HG02840 (cell line): ENCODE results near the gene MAGI2.
"Not testable (repeated sequence)": the region's sequence is repeated elsewhere in the genome, so short reads cannot be mapped to it uniquely, and the experiment has no call there.

ENCODE experiments used
- ATAC-seq: cut with Tn5 transposase; IDR thresholded peaks from one replicate; pipeline ENCODE4 v1.9.1; 2021; ENCODE audit warnings: mild to moderate bottlenecking, moderate library complexity, moderate number of reproducible peaks; ENCODE audit not compliant: unreplicated experiment, low FRiP score

The MAGI2 gene

DNA sequence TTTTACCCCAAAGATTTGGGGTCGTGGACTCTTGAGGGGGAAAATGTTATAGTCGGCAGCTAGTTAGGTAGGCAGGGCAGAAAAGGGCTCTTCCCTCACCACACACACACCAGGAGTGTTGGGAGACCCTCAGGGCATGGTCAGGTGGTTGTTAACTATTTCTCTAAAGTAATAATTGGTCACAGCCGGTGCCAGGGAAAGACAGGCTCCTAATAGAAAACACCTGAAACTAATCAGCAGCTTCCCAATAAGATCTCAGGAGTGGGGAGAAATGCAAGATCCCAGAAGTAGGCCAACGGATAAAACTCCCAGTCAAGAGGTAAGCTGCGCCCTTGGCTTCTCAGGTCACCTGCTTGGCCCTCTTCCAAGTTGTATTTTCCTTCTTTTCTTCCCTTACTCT lies 1441.8 kb downstream of the MAGI2 start:
- ATAC-seq = no peak

DNA sequence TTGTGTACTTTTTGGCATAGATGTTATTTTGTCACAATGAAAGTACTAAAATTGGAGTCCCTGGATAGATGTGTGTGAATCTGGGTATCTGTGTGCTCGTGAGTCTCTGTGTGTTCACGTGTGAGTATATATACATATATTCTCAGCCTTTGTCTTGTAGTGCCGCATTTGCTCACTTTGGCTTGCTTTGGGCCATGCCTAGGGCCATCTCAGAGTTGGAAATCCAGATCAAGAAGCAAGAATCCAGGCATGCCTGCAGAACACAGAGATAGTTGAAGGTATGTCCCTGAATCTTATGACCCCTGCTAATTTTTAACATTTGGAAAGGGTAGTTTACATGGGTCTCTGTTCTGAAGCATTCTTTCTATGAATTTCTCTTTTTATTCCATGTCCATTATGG lies 1446.2 kb downstream of the MAGI2 start:
- ATAC-seq = no peak

DNA sequence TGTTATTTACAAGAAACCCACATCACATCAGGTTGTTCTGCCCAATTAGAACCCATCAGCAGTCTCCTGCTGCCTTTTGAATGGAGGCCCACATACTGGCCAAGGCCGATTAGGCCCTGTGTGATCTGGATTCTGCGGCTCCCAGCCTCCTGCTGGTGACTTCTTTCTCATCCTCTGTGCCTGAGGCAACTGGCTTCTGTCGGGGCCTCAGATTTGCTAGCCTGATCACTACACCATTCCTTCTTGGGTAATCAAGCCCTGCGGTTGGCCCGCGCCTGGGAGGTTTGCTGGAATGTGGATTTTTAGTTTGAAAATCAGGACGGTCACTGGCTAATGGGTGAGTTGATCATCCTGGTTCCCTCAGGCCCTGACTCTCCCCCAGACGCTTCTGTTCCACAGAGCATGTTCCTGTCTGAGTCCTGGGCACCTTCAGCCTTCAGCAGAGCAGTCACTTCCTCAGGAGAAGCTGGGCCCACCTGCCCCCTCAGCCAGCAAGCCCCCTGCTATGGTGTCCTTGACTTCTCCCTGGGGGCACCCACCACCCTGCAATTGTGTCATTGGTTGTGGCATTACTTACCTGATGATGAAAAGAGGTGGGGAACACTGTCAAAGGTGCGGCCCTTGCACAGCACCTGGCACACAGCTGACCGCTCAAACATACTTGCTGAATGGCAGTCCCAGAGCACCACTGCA lies 1447.3 kb downstream of the MAGI2 start:
- no peak for ATAC-seq

DNA sequence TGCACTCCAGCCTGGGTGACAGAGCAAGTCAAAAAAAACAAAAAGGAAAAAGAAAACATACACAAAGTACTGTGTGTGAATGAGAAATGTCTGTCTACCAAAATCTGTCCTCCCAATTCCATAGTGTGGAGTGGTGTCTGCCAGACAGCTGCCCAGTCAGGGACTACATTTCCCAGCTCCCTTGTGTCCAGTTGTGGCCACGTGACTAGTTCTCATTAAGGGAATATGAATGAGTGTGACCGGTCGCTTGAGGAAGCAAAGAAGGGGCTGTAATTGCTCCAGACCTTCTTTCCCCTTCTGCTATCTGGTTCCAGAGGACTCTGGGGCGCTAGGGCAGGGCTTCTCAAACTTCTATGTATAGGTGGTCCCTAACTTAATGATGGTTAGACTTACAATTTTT lies 1450.8 kb downstream of the MAGI2 start:
- no peak for ATAC-seq

DNA sequence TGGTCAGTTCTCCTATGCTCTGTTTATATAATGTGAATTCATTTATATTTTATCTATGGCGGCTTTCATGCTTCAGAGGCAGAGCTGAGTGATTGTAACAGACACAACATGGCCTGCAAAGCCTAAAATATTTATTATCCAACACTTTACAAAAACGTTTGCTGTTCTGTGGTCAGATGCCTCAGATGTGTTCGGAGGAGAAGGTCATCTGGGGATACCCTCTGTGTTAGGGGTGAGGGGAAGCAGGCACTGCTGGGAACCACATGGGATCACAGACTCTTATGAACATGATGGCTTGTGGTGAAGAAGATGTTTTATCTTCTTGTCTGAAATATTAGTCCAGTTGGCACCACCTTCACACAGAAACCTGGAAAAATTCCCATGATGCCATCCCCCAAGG lies 1451.4 kb downstream of the MAGI2 start:
- ATAC-seq = no peak

DNA sequence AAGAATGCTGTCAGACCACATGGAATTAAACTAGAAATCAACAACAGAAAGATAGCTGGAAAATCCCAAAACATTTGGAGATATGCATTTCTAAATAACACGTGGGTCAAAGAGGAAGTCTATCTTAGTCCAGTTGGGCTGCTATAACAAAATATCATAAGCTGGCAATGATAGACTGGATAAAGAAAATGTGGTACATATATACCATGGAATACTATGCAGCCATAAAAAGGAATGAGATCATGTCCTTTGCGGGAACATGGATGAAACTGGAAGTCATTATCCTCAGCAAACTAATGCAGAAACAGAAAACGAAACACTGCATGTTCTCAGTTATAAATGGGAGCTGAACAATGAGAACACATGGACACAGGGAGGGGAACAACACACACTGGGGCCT lies 1454.3 kb downstream of the MAGI2 start:
- not testable (repeated sequence) for ATAC-seq

DNA sequence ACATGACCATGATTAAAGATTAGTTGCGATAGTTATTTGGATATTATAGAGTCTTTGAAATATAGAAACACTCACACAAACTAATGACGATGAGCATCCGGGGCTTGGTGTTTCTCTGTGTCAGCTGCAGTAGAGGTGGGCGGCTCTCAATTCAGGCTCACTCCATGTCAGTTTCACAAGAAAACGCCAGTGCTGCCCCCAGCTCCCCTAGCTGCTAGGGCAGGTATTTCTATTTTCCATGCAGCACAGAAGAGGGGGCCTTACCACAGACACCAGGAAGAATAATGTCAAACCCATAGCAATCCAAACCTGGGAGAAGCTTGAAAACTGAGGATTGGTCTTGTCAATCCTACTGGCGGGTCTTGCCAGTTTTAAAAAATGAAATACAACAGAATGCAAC lies 1457.8 kb downstream of the MAGI2 start:
- no peak for ATAC-seq

DNA sequence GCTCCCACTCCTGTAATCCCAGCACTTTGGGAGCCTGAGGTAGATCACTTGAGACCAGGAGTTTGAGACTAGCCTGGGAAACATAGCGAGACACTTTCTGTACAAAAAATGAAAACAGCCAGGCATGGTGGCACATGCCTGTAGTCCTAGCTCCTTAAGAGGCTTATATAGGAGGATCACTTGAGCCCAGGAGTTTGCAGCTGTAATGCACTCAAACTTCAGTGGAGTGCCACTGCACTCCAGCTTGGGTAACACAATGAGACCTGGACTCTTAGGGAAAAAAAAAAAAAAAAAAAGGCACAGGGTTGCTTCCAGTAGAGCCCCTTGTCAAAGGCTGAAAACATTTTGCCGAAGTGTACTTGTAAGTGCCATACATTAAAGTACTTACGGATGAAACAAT lies 1459.6 kb downstream of the MAGI2 start:
- ATAC-seq = no peak

DNA sequence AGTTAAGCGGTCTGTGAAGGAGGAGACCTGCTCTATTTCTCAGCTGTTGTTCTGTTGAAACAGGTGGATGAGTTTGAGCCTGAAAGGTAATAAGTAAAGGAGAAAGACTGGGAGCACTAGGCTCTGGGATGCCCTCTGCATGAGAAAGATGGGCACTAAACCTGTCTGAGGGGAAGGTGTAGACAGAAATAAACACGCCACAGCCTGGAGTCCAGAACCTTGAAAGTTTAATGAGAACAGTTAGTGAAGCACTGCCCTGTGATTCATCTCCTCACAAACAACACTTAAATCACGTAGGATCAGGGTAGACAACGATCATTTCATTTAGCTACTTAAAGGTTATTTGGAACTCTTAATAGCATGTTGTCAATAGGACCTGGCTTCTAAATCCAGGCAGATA lies 1461.8 kb downstream of the MAGI2 start:
- no peak for ATAC-seq

DNA sequence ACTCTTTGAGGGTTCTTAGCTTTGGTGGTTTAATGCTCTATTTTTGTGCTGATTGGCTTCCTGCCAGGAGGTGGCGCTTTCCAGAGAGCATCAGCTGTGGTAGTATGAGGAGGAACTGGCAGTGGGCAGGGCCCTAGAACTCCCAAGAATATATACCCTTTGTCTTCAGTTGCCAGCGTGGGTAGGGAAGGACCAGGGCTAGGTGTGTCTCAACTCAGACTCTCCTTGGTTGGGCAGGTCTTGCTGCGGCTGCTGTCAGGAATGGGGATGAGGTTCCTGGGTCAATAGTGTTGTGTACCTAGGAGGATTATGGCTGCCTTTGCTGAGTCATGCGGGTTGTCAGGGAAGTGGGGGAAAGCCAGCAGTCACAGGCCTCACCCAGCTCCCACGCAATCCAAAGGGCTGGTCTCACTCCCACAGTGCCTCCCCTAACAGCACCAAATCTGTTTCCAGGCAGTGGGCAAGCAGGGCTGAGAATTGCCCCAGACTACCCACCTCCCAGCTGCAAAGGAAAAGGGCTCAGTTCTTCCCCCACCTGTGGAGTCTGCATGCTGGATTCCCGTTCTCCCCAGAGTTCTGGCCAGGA lies 1463.4 kb downstream of the MAGI2 start:
- no peak for ATAC-seq

DNA sequence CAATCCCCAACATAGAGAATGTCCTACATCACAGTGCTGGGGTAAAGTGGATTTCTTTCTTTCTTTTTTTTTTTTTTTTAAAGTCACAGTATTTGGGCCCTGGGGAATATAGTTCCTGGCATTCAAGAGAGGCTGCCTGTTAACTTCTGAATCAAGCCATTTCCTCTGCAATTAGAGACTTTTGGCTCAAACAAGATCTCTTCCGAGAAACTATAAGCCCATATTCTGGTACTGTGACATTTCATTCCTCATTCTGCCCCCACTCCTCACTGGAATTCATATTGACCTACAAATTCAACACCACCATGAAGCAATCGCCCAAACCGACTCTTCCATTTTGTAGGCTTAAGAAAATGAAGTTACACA lies 1467.5 kb downstream of the MAGI2 start:
- no peak for ATAC-seq

DNA sequence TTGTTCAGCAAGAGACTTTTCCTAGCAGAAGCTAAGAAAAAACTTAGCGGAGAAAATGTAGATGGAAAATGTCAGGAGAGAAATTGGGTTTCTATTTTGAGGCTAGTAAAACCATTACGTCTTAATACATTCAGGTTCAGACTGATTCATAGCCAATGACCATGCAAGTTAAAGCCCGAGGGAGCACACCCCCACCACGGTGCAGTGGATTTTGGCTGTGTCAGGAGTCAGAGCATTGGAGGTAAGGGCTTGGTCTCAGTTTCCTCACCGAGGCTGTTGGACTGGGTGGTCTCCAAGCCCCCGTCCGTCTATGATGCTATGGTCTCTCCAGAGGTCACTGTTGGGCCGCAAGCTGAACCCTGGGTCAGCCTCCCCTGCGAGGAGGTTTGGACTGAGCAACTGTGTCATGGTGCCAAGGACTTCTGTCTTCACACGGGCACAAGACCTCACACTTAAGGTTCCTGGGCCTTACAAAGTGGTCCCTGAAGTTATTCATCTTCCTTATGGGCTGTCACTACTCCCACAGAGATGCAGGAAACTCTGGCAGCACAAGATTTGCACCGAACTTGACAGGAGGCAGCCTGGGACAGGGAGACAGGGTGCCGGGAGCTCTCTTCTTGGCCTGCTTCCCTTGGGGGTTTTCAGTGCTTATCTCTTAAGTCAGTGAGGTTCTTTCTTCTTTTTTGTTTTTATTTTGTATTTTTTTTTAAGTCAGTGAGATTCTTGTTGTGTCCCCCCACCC lies 1468.1 kb downstream of the MAGI2 start:
- no peak for ATAC-seq

DNA sequence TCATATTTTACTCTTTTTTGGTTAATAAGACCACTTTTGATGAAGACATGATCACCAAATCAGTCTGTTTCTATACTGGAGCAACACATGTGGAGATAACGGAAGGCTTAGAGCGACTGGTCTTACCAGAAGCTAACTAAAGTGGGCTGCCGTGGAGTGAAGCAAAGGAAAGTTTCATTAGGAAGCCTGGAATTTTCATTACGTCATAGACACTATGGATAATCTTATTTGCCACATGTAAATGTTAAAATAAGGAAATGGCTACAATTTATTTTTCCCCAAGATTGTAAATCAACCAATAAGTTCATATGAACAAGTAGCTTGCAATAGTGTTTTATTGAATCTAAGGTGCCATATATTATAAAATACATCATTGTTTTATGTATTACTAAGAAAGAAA lies 1469.5 kb downstream of the MAGI2 start:
- ATAC-seq = no peak

DNA sequence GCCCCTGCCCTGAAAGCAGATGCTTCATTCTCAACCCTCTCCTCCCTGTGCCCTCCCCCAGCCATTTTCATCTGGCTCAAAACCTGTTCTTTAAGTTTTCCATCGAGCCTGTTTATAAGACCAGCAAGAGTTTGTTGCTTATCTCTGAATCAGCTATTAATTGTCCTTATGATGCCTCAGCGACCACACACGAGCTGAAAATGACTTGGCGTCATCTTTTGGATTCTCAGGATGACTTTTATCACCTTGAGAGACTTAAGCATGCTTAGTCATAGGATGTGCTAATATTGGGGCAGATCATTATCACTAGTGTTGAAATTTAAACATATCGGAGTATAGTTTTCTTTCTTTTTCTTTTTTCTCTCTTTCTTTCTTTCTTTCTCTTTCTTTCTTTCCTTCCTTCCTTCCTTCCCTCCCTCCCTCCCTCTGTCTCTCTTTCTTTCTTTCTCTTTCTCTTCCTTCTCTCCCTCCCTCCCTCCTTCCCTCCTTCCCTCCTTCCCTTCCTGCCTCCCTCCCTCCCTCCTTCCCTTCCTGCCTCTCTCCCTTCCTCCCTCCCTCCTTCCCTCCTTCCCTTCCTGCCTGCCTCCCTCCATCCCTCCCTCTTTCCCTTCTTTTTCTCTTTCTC lies 1470.4 kb downstream of the MAGI2 start:
- no peak for ATAC-seq

DNA sequence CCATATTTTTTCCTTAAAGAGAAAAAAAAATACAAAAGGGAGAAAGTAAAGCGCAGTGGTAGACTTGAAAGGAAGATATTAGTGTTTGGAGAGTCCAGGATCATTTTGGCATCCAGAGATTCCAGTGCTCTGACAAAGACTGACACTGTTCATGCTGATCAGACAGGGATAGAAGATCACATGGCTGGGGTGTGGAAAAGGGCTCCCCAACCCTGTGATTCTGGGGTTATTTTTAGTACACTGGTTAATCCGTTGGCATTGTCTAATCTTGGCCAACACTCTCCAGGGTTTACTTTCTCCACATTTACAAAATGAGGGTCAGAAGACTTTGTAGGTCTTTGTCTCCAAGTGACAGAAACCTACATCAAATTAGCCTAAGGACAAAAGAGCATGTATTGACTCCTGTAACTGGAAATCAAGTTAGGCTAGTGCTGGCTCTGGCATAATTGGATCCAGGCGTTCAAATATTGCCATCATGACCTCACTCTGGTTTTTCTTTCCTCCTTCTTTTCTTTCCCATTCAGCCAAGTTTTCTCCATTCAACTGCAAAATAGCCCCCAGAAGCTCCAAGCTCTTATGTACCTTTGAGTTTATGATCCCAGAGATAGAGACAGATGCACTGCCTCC lies 1473.3 kb downstream of the MAGI2 start:
- no peak for ATAC-seq

DNA sequence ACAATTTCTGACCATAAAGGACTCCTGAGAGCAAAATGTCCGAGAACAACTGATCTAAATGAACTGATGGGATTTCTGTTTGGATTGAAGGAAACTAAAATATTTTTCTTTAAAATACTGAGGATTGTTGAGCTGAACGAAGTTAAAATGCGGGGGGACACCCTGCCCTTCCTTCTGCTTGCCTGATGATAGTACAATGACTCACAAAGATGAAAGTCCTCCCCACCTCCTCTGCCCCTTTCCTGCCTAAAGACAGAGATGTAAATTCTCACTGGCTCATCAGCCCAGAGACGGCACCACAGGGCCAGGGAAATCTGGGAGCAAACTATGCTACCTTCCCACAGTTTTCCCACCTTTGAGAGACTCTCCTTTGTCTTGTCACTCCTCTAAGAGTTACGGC lies 1474.2 kb downstream of the MAGI2 start:
- no peak for ATAC-seq

DNA sequence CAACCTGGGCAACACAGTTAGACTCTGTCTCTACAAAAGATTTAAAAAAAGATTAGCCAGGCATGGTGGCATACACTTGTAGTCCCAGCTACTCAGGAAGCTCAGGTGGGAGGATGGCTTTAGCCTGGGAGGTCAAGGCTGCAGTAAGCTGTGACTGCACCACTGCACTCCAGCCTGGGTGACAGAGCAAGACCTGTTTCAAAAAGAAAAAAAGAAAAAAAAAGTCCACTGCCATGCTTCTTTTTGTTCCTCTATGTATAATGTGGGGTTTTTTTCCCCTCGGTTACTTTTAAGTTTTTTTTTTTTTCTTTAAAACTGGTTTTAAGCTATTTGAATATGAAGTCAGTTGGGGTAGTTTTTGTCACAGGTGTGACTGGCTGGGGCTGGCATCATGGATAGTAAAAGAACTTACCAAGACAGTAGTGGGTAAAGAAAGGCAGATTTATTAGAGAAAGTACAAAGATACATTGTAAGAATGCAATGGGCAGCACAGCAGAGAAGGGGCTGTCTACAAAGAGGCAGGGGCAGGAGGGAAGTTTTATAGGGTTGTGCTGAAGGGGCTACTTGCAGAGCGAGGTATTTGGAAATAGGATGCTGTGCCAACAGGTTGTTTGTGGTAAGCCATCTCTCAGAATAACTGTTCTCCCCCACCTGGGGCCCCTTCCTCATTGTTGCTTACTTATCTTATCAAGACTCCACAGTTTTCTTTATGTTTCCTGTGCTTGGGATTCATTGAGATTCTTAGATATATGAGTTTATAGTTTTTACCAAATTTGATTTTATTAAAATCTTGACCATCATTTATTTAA lies 1477.6 kb downstream of the MAGI2 start:
- no peak for ATAC-seq

DNA sequence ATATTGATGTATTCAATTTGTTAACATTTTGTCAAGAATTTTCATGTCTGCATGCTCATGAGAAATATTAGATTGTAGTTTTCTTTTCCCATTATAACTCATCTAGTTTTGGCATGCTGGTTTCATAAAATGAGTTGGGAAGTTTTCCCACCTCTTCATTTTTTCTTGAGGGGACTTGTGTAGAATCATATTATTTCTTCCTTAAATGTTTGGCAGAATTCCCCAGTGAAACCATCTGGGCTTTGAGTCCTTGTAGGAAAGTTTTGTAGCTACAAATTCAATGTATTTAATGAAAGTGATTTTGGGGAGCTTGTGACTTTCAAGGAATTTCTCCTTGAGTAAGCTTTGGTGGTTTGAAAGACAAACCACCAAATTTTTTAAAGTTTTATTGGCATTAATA lies 1481.7 kb downstream of the MAGI2 start:
- no peak for ATAC-seq

DNA sequence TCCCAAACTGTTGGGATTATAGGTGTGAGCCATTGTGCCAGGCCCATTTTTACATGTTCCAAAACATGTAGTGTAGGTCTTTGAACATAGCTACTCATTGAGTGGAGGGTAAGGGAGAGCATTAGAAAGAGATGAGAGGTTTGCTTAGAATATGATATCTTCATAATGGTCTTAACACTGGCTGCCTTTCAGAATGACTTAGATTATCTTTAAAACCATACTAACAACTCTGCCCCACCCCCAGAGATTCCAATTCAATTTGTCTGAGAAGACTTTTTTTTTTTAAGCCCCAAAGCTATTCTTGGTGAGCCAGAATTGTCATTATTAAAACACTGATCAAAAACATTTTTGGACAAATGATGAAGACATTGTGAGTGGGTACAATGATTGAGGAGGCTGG lies 1486.0 kb downstream of the MAGI2 start:
- ATAC-seq = no peak
